ENCODE results near the gene RIPOR3. TPM values are rescaled to one million over a fixed set of nuclear protein-coding genes. Genes with fewer than 3 reads are reported as not detected.
"Not testable (repeated sequence)": the region's sequence is repeated elsewhere in the genome, so short reads cannot be mapped to it uniquely, and the experiment has no call there.

Gene RIPOR3
- total RNA-seq, 1 experiment from 2014 or later, result not detected

DNA sequence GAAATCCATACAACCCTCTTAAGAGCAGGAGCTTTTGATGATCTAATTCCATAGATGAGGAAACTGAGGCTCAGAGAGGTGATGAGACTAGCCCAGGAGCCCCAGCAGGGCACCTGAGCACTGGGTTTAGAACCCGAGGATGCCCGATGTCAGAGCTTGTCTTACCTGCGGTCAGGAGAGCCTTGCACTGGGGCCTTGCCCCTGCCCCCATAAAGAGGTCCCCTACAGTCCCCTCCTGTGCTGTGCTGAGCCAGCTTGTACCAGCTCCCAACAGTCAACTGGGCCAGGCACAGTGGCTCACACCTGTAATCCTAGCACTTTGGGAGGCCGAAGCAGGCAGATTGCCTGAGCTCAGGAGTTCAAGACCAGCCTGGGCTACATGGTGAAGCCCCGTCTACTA is 58.6 kb downstream of the RIPOR3 start:
- no peak for DNase-seq (ENCODE audit: low read depth, low spot score)
- in situ Hi-C loops (cut with HindIII; ENCODE audit: low pct_unique_long_range_greater_than_20kb, low sequenced_read_pairs), result no loop called here

DNA sequence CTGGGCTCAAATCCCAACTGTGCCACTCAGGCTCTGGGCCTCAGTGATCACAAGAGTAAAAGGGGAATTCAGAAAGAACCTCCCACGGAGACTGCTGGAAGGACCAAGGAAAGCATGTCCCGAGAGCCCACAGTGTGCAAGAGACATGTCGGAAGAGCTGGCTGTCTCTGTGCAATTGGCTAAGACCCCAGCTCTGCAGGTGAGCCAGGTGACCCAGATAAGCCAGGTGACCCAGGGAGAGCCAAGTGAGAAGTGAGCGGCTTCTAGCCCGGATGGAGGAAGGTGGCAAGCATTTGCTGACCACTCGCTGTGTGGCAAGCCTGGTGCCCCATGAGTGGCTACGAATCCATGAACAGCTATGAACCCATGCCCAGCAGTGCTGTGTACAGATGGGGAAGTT is 59.1 kb downstream of the RIPOR3 start:
- in situ Hi-C loops (cut with HindIII; ENCODE audit: low pct_unique_long_range_greater_than_20kb, low sequenced_read_pairs), result no loop called here
- DNase-seq (ENCODE audit: low read depth, low spot score), result no peak

DNA sequence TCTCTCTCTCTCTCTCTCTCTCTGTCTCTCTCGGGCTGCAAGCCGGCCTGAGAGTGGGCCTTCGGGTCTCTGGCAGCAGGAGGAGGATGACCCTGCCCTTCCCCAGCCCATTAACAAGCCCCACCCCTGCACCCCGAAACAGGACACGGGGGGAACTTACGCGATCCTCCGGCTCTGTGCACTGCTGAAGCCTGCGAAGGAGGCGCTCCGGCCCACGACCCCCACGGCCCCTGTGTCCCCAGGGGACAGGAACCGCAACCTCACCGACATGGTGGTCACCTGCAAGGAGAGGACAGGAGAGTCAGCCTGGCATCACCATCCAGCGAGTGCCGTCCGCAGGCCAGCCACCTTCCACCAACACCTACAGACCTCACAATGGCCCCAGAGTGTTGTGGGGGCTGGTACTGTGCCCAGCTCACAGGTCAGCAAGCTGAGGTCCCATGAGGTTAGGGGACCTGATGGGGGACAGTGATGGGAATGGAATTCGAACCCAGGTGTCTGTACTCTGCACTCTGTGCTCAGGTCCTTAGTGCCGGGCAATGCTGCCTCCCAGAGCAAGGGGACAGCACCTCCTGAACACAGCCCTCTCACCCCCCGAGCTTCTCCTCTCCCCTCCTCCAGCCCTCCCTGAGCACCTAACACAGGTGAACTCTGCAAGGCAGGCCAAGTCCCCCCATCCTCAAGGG is 60.6 kb downstream of the RIPOR3 start:
- in situ Hi-C loops (cut with HindIII; ENCODE audit: low pct_unique_long_range_greater_than_20kb, low sequenced_read_pairs), result no loop called here
- DNase-seq (ENCODE audit: low read depth, low spot score), result no peak

DNA sequence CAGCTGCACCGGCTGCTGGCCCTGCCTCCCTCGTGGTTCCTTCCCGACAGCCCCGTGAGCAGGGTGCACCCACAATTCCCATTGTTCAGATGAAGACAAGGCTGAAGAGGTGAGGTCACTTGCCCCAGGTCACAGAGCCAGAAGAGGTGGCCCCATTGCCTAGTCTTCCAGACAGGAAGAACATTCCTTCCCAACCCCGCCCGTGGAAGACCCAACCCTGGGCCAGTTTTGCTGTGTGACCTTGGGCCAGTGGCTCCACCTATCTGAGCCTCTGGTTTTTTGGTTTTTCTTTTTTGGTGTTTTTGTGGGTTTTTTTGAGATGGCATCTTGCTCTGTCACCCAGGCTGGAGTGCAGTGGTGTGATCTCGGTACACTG is 61.7 kb downstream of the RIPOR3 start:
- in situ Hi-C loops (cut with HindIII; ENCODE audit: low pct_unique_long_range_greater_than_20kb, low sequenced_read_pairs), result no loop called here
- DNase-seq (ENCODE audit: low read depth, low spot score), result no peak

DNA sequence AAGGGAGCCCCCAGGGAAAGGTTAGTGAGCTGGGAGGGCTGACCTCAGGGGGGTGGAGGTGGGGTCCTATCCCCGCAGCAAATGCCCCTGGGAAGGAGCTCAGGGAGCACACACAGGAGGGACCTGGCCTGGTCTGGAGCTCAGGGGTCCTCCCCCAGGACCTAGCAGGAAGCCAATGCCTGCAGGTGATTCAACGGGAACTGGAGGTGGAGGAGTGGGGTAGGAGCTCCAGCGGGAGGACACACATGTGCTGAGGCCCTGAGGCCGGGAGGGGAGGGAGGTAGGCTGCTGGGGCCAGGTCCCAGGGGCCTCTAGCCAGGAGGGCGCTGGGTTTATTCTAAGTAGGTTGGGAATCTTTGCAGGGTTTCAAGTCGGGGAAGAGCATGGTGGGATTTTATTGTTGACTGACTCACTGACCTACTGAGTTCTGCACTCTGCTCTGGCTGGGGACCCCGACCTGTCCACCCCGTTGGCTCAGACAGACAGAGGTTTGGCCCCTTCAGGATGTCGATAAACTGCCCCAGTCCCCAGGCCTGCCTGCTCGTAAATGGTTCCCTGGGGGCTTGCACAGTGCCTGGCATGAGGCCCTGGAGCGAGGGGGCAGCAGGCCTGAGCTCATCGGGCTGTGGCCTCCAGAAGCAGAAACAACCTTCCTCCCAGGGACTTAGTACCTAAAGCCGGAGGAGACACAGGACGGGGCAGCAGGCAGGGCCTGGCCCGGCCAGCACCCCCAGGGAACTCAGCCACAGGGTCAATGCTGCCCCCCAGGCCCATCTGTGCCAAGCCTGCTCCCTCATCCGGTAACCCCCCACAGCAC is 62.3 kb downstream of the RIPOR3 start:
- DNase-seq (ENCODE audit: low read depth, low spot score), result no peak
- in situ Hi-C loops (cut with HindIII; ENCODE audit: low pct_unique_long_range_greater_than_20kb, low sequenced_read_pairs), result no loop called here

DNA sequence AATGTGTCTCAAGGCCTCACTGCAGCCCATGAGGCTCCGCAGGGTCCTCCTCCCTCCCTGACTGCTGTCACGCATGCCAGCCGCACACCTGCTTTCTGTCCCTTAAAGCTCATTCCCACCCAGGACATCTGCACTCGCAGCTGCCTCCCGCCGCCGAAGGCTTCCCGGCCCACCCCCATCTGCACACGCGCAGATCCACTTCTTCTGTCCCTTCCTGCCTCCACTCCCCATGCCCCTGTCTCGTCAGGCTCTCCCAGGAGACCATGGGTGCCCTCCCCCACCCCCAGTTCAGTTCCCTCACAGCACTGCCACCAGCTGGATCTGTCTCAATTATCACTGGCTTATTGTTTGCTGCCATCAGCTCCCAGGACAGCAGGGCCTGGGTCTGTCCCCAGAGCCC is 63.0 kb downstream of the RIPOR3 start:
- in situ Hi-C loops (cut with HindIII; ENCODE audit: low pct_unique_long_range_greater_than_20kb, low sequenced_read_pairs), result no loop called here
- DNase-seq (ENCODE audit: low read depth, low spot score), result no peak

DNA sequence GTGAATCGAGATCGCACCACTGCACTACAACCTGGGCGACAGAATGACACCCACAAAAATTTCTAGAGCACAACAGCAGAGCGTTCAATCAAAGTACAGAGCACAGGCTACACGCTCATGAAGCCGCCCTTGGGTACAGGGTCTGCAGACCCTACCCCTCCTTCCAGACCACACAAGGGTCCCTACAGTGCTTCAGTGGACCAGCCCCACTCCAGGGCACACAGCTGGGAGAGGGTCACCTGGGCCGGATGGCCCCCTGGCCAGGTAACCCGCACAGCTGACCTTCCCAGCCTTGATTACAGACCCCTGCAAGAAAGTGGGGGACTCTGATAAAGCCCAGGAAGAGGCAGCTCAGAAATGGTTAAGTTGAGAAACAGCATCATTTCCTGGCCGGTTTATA is 63.6 kb downstream of the RIPOR3 start:
- no peak for DNase-seq (ENCODE audit: low read depth, low spot score)
- in situ Hi-C loops (cut with HindIII; ENCODE audit: low pct_unique_long_range_greater_than_20kb, low sequenced_read_pairs), result no loop called here

DNA sequence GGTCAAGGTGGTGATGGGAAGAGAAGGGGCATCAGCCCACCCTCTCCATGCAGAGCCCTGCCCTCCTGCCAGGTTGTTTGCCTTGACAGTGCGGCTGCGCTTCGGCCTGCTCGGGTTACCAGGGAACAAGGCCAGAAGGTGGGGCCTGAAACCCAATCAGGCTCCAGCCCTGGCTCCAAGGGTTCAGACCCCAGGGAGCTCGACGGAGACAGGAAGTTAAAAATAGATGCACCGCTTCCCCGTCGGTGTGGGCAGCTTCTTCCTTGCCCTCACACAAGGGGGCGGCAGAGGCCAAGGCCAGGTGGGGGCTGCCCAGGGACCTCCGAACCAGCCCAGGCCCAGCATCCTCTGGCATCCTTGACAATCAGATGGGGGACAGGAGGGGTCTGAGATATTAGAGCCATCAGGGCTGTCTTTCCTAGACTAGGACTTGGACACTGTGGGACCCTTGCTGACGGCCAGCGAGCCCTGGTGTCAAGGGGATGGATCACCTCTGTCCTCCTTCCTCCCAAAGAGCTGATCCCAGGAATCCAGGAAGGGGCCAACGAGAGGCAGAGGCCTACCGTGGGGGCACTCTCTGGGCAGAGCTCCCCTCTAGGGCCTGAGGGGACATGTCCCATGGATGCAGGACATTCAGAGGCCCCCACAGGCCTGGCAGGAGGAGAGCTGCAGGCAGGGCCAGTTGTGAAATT is 65.2 kb downstream of the RIPOR3 start:
- in situ Hi-C loops (cut with HindIII; ENCODE audit: low pct_unique_long_range_greater_than_20kb, low sequenced_read_pairs), result no loop called here
- DNase-seq (ENCODE audit: low read depth, low spot score), result peak; percentile 75

DNA sequence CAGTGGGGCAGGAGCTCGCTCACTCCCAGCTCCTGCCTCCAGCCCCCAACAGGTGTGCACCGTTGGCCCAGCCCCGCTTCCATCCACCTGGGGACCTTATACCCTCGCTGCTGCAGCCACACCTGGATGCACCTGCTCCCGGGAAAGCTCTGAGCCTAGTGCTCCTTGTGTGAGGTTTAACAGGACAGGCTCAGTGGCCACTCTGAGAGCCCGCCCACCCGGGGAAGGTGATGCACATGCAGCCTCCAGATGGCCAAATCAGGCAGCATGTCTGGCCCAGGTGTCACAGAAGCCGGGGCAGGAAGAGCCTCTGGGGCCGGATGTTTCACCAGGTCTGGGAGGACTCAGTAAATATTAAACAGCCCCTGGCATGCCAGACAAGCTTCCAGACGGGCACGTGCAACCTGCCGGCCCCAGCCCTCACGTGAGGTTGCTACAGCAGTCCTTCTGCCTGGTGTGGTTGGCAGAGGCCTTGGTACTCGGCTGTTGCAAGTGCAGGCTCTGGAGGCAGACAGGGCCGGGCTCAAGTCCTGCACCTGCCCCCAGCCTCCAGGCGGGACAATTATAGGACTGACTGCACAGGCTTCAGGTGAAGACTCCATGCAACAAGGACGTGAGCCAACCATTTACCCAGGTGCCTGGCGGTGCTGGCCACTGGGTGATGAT is 66.9 kb downstream of the RIPOR3 start:
- in situ Hi-C loops (cut with HindIII; ENCODE audit: low pct_unique_long_range_greater_than_20kb, low sequenced_read_pairs), result no loop called here
- DNase-seq (ENCODE audit: low read depth, low spot score), result no peak

DNA sequence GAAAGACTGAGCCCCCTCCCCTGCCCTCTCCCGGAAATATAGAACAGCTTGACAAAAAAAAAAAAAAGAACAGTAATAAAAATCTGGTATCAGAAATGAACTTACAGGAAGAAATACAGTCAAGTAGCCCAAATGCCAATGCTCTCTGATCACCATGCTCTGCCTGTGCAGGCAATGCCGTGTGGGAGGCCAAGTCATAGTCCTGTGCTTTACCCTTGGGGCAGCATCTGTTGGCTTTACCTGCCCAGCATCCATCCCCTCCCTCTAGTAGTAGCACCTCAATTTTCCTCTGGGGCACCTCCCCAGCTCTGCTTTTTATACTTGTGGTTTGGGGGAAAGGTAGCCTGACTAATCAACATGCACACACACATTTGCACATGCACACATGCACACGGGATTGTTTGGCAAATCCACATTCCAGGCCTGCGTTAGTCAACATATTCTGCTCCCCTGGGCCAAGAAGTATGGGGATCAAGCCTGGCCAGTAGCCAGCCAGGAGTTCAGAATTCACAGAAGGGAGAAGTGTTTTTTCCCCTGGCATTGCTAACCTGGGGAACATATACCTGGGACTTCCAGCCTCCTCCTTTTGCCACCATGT is 70.2 kb downstream of the RIPOR3 start:
- in situ Hi-C loops (cut with HindIII; ENCODE audit: low pct_unique_long_range_greater_than_20kb, low sequenced_read_pairs), result no loop called here

DNA sequence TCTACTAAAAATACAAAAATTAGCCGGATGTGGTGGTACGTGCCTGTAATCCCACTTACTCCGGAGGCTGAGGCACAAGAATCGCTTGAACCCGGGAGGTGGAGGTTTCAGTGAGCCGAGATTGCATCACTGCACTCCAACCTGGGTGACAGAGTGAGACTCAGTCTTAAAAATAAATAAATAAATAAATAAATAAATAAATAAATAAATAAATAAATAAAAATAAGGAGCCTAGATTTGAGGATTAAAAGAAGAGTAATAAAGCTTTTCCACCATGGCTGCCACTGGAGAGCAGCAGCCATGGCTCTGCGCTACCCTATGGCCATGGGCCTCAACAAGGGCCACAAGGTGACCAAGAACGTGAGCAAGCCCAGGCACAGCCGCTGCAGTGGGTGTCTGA is 70.9 kb downstream of the RIPOR3 start:
- DNase-seq (ENCODE audit: low read depth, low spot score); in situ Hi-C loops (cut with HindIII; ENCODE audit: low pct_unique_long_range_greater_than_20kb, low sequenced_read_pairs): not testable (repeated sequence)

More for the DNA sequence above, 70.2 kb downstream of the RIPOR3 start:
- DNase-seq (ENCODE audit: low read depth, low spot score), result no peak

DNA sequence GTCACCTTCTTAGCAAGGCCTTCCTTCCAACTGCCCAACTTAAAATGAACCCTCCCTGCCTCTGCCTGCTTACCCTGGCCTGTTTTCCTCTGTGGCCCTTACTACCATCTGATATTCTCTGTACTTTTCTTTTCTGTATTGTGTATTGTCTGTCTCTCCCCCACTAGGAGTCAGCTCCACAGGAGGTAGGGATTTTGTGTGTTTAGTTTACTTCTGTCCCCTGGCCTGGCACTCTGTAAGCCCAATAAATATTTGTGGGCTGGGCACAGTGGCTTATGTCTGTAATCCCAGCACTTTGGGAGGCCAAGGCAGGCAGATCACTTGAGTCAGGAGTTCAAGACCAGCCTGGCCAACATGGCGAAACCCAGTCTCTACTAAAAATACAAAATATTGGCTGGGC is 72.8 kb downstream of the RIPOR3 start:
- in situ Hi-C loops (cut with HindIII; ENCODE audit: low pct_unique_long_range_greater_than_20kb, low sequenced_read_pairs), result no loop called here
- DNase-seq (ENCODE audit: low read depth, low spot score), result no peak

DNA sequence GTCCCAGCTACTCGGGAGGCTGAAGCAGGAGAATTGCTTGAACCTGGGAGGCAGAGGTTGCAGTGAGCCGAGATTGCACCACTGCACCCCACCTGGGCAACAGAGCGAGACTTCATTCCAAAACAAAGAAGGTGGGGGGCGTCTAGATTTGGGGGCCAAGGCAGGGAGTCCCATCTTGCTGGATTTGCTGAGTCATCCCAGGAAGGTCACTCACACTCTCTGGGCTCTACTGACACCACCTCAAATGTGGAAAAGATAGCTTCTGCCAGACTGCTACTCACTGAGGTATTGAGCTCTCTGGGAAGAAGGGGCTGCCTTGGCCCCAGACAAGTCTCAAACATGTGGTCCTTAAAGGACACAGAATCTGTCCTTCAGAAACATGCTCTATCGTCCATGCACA is 74.3 kb downstream of the RIPOR3 start:
- no peak for DNase-seq (ENCODE audit: low read depth, low spot score)
- in situ Hi-C loops (cut with HindIII; ENCODE audit: low pct_unique_long_range_greater_than_20kb, low sequenced_read_pairs), result no loop called here

DNA sequence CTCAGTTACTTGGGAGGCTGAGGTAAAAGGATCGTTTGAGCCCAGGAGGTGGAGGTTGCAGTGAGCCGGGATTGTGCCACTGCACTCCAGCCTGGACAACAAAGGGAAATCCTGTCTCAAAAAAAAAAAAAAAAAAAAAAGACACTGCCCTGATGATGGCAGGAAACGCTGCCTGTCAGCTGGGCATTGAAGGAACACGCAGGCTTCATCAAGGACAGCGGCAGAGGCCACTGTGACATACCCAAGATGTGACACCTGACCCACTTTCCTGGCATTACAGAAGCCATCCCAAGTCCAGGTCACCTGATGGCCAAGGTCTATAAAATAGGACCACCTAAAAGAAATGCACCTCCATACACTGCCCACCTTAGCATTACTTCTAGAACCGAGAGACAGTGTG is 75.9 kb downstream of the RIPOR3 start:
- DNase-seq (ENCODE audit: low read depth, low spot score), result no peak
- in situ Hi-C loops (cut with HindIII; ENCODE audit: low pct_unique_long_range_greater_than_20kb, low sequenced_read_pairs), result no loop called here

DNA sequence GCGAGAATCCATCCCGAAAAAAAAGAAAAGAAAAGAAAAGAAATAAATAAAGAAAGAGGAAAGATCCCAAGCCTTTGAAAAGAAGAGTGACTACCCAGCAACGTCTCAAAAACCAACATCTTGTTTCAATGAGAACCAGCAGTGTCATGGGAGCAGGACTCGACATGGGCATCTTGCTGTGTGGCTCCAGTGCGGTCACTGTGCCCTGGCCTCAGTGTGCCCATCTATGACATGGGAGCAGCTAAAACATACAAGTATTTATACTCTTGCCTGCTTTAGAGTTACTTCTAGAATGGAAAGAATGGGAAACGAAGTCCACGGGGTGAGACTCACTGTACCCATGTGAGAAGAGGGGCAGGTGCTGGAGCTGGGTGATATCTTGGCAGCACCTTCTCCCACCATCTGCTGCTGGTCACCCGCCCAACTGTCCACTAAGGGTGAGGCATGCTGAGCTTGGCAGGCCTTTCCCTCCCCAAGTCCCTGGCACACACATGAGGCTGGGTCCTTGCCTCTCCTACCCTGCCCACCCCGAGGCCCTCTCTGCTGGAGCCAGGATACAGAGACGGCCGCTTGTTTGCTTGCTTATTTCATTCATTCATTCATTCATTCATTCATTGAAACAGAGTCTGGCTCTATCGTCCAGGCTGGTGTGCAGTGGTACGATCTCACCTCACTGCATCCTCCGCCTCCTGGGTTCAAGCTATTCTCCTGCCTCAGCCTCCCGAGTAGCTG is 77.7 kb downstream of the RIPOR3 start:
- DNase-seq (ENCODE audit: low read depth, low spot score), result no peak
- in situ Hi-C loops (cut with HindIII; ENCODE audit: low pct_unique_long_range_greater_than_20kb, low sequenced_read_pairs), result no loop called here

DNA sequence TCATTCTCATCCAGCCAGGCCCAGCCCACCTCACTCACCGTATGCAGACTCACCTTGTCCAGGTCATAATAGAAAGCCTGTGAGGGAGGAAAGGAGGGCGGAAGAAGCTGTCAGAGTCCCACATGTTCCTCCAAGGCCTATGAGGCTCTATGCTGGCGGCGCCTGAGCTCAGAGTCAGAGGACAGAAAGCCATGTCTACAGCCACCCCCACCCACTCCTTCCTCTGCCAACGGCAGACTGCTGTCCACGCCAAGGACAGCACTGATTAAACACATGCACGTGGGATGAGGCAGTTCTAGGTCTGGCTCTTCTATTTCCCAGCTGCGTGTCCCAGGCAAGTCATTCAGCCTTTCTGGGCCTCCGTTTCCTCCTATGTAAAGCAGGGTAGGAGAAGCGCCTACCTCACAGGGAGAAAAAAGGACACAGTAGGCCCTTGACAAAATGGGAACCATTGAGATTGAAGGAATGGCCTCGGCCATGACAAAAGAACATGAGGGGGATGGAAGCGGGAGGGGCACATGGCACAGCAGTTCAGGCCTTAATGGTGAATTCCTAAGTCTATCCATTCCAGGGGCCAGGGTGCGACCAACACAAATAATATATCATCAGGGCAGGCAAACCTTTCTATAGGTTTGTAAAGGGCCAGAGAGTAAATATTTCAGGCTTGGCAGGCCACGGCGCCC is 80.1 kb downstream of the RIPOR3 start:
- DNase-seq (ENCODE audit: low read depth, low spot score), result no peak
- in situ Hi-C loops (cut with HindIII; ENCODE audit: low pct_unique_long_range_greater_than_20kb, low sequenced_read_pairs), result no loop called here

DNA sequence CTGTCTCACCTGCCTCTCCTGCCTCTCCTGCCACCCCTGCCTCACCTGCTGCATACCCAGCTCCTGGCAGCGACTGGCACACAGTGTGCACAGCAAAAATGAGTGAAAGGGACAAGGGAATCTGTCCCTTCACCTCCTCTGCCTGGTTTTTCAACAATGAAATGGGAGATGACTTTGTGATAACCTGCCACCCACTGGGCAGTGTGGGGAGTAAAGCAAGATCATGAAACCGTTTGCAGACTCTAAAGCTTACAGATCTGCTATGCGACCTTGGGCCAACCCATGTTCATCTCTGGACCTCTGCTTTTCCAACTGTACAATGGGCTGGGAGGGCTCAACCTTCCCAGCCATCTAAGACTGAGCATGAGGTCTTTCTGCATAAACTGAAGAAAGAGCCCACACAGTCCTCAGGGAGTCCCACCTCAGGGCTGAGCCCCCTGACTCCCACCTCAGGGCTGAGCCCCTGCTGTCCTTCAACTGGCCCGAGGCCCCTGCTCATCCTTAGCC is 81.1 kb downstream of the RIPOR3 start:
- DNase-seq (ENCODE audit: low read depth, low spot score), result peak; percentile 19

More for the DNA sequence above, 81.1 kb downstream of the RIPOR3 start:
- in situ Hi-C loops (cut with HindIII; ENCODE audit: low pct_unique_long_range_greater_than_20kb, low sequenced_read_pairs), result no loop called here

Data from SK-MEL-5 (cell line).